Left lung (tissue), 10 donors: Measurements from ENCODE around the gene ACAP1. TPM values are rescaled to one million over a fixed set of nuclear protein-coding genes. Genes with fewer than 3 reads are reported as not detected.

Source experiments
- ATAC-seq: fragments of 200-7000 bp; cut with Tn5 transposase; one replicate; pipeline ENCODE4 v1.9.1; 2020; ENCODE audit warnings: moderate library complexity
- DNase-seq, 4 donors: peaks; one replicate each; pipeline ENCODE4 v3.0.0-alpha.2; 2013 to 2020
- H3K27ac ChIP-seq, 2 donors: fragments of 200-600 bp; sonication (generic) in 1 of 2; one replicate each; pipeline versions ENCODE4 v1.5.0 to v1.8.0; 2020 to 2021
- H3K27me3 ChIP-seq, 2 donors: fragments of 200-600 bp; sonication (generic) in 1 of 2; one replicate each; pipeline versions ENCODE4 v1.5.0 to v1.8.0; 2020 to 2021
- H3K36me3 ChIP-seq, 2 donors: fragments of 200-600 bp; sonication (generic) in 1 of 2; one replicate each; pipeline versions ENCODE4 v1.5.0 to v1.8.0; 2020 to 2021
- H3K4me1 ChIP-seq, 2 donors: fragments of 200-600 bp; one replicate each; pipeline ENCODE4 v1.8.0; 2021
- H3K4me3 ChIP-seq, 2 donors: fragments of 200-600 bp; sonication (generic) in 1 of 2; one replicate each; pipeline versions ENCODE4 v1.5.0 to v1.8.0; 2020 to 2021; ENCODE audit warnings: mild to moderate bottlenecking in 1 of 2
- H3K9me3 ChIP-seq, 2 donors: fragments of 200-600 bp; sonication (generic) in 1 of 2; one replicate each; pipeline versions ENCODE4 v1.5.0 to v1.8.0; 2020 to 2021
- CTCF ChIP-seq, 2 donors: fragments of 200-600 bp; sonication (generic) in 1 of 2; IDR thresholded peaks; one replicate each; pipeline versions ENCODE4 v1.5.0 to v1.8.0; 2021; ENCODE audit warnings: antibody characterized with exemption in 2 of 2
- intact Hi-C, 2 donors: fragments of 100-400 bp; cut with DNase I; formaldehyde crosslinking; loops; one replicate each; pipeline versions ENCODE4 v1.11.2 to v1.14.2; 2022
- polyA plus RNA-seq, 6 donors: library from polyadenylated mRNA; unstranded; fragments of 120-200 nt; gene quantifications; one replicate each; pipeline ENCODE4 v1.2.1, GENCODE V29; 2013; ENCODE audit not compliant: insufficient read length in 6 of 6
- total RNA-seq, 2 donors: library from RNA; stranded (reverse); fragmentation: NEBNext Ultra II Directional; extraction: Animal tissue kit (Norgen Biotek cat#: 25700); gene quantifications; one replicate each; pipeline ENCODE4 v1.2.1, GENCODE V29; 2021
- donor health status: DM: no; HTN: yes; CAD: no.
- donor health status: DM: no; HTN: no; CAD: no.

ACAP1 gene
- total and polyA plus RNA-seq, 8 donors: 6.7 to 51.4 (median 9.2) TPM

GRCh38 chr17:7394452-7395191, 58.3 kb downstream of the ACAP1 start, which contains the start of gene PLSCR3:
Gene PLSCR3 (minus strand): TSS chr17:7394525. CDS start chr17:7394110, 415 bp downstream.
- peak; percentile 85 to 98 (median 90) for DNase-seq
- intact Hi-C loops: no loop called here
- H3K27me3 ChIP-seq: no peaks in the 10 kb centered on the region
- H3K36me3 ChIP-seq: peaks cover 0 to 23% of the 10 kb centered on the region in 2 donors
- peaks cover 0 to 21% of the 10 kb centered on the region in 2 donors for H3K4me1 ChIP-seq
- peak in 1 of 2 donors; percentile 34 for TF ChIP-seq CTCF (IDR thresholded peaks at IDR 0.05)
- H3K4me3 ChIP-seq: peak within 1 kb of the TSS; percentile 69 to 96
- H3K9me3 ChIP-seq: no peaks in the 10 kb centered on the region
- peak within 1 kb of the TSS; percentile 92 to 93 for H3K27ac ChIP-seq
- peak; percentile 97 for ATAC-seq

- intact Hi-C loops: no loop called here
- Histone ChIP-seq H3K4me1 (peaks cover 0 to 18% of the 10 kb centered on the region in 2 donors), H3K27ac (no peak overlapping the region), H3K36me3 (peaks cover 0 to 8% of the 10 kb centered on the region in 2 donors), H3K9me3 (no peaks in the 10 kb centered on the region), H3K4me3 (no peak overlapping the region), H3K27me3 (no peaks in the 10 kb centered on the region)
- ATAC-seq: no peak
- peak in 1 of 4 donors; percentile 3 for DNase-seq
- TF ChIP-seq CTCF (IDR thresholded peaks at IDR 0.05): no peak
Measured at GRCh38 chr17:7396147-7396546, 59.8 kb downstream of the ACAP1 start.

GRCh38 chr17:7398612-7399011, 62.3 kb downstream of the ACAP1 start:
- ATAC-seq: no peak
- intact Hi-C loops: no loop called here
- no peak overlapping the region for H3K4me3 ChIP-seq
- no peaks in the 10 kb centered on the region for H3K27me3 ChIP-seq
- H3K4me1 ChIP-seq: peaks cover 7 to 27% of the 10 kb centered on the region in 2 donors
- H3K36me3 ChIP-seq: no peaks in the 10 kb centered on the region
- DNase-seq: no peak
- no peaks in the 10 kb centered on the region for H3K9me3 ChIP-seq
- no peak for TF ChIP-seq CTCF (IDR thresholded peaks at IDR 0.05)
- no peak overlapping the region for H3K27ac ChIP-seq

Other genes starting within 250 kb of the ACAP1 start
Only the 30 nearest of the 35 such genes appear.
- 1 to 10 TPM; 2.4 to 7.7 TPM for gene ASGR1, start 157.2 kb upstream of the ACAP1 start, total RNA-seq
- 10 to 100 TPM in 4 of 6 donors, 1 to 10 TPM in 2; 8.7 to 13.0 (median 11.0) TPM for gene ASGR1, start 157.2 kb upstream of the ACAP1 start, polyA plus RNA-seq
- 10 to 100 TPM; 25.9 to 33.8 TPM for gene DLG4, start 116.7 kb upstream of the ACAP1 start, total RNA-seq
- 10 to 100 TPM; 35.6 to 60.0 (median 47.6) TPM for gene DLG4, start 116.7 kb upstream of the ACAP1 start, polyA plus RNA-seq
- gene ACADVL, start 116.6 kb upstream of the ACAP1 start, total RNA-seq: 100 to 1,000 TPM; 610 to 654 TPM
- gene ACADVL, start 116.6 kb upstream of the ACAP1 start, polyA plus RNA-seq: 100 to 1,000 TPM; 285 to 403 (median 362) TPM
- 10 to 100 TPM; 36.9 to 46.3 TPM for gene DVL2, start 102.0 kb upstream of the ACAP1 start, total RNA-seq
- 10 to 100 TPM; 51.7 to 59.7 (median 54.6) TPM for gene DVL2, start 102.0 kb upstream of the ACAP1 start, polyA plus RNA-seq
- gene PHF23, start 97.1 kb upstream of the ACAP1 start, total RNA-seq: 10 to 100 TPM; 31.1 to 45.4 TPM
- 10 to 100 TPM; 32.8 to 51.2 (median 46.1) TPM for gene PHF23, start 97.1 kb upstream of the ACAP1 start, polyA plus RNA-seq
- 100 to 1,000 TPM; 545 to 559 TPM for gene GABARAP, start 94.1 kb upstream of the ACAP1 start, total RNA-seq
- 100 to 1,000 TPM; 442 to 526 (median 470) TPM for gene GABARAP, start 94.1 kb upstream of the ACAP1 start, polyA plus RNA-seq
- 100 to 1,000 TPM; 134 to 171 TPM for gene CTDNEP1, start 84.8 kb upstream of the ACAP1 start, total RNA-seq
- gene CTDNEP1, start 84.8 kb upstream of the ACAP1 start, polyA plus RNA-seq: 100 to 1,000 TPM; 133 to 154 (median 146) TPM
- gene ELP5, start 84.3 kb upstream of the ACAP1 start, total RNA-seq: 10 to 100 TPM; 26.5 to 46.6 TPM
- 10 to 100 TPM; 36.6 to 49.7 (median 42.9) TPM for gene ELP5, start 84.3 kb upstream of the ACAP1 start, polyA plus RNA-seq
- 100 to 1,000 TPM; 187 to 197 TPM for gene CLDN7, start 74.1 kb upstream of the ACAP1 start, total RNA-seq
- gene CLDN7, start 74.1 kb upstream of the ACAP1 start, polyA plus RNA-seq: 10 to 100 TPM; 26.0 to 37.0 (median 34.8) TPM
- gene SLC2A4, start 54.8 kb upstream of the ACAP1 start, total RNA-seq: under 1 TPM; 0.60 to 0.85 TPM
- 1 to 10 TPM in 4 of 6 donors, under 1 TPM in 2; 0.93 to 1.5 (median 1.3) TPM for gene SLC2A4, start 54.8 kb upstream of the ACAP1 start, polyA plus RNA-seq
- gene YBX2, start 41.9 kb upstream of the ACAP1 start, total RNA-seq: under 1 TPM; 0.37 to 0.67 TPM
- gene YBX2, start 41.9 kb upstream of the ACAP1 start, polyA plus RNA-seq: 1 to 10 TPM; 1.3 to 2.5 (median 1.6) TPM
- gene EIF5A, start 28.9 kb upstream of the ACAP1 start, total RNA-seq: 100 to 1,000 TPM; 307 to 622 TPM
- gene EIF5A, start 28.9 kb upstream of the ACAP1 start, polyA plus RNA-seq: 100 to 1,000 TPM; 213 to 323 (median 262) TPM
- 10 to 100 TPM; 48.2 to 54.9 TPM for gene GPS2, start 21.2 kb upstream of the ACAP1 start, total RNA-seq
- 100 to 1,000 TPM in 1 of 6 donors, 10 to 100 TPM in 5; 73.0 to 102 (median 81.9) TPM for gene GPS2, start 21.2 kb upstream of the ACAP1 start, polyA plus RNA-seq
- gene NEURL4, start 7.2 kb upstream of the ACAP1 start, total RNA-seq: 10 to 100 TPM; 27.8 to 35.2 TPM
- gene NEURL4, start 7.2 kb upstream of the ACAP1 start, polyA plus RNA-seq: 10 to 100 TPM; 22.2 to 36.8 (median 27.9) TPM
- gene KCTD11, start 15.6 kb downstream of the ACAP1 start, total RNA-seq: 10 to 100 TPM; 10.3 to 10.7 TPM
- 10 to 100 TPM in 3 of 6 donors, 1 to 10 TPM in 3; 8.3 to 13.1 (median 9.9) TPM for gene KCTD11, start 15.6 kb downstream of the ACAP1 start, polyA plus RNA-seq
- gene TMEM95, start 18.6 kb downstream of the ACAP1 start, total RNA-seq: not detected
- gene TMEM95, start 18.6 kb downstream of the ACAP1 start, polyA plus RNA-seq: not detected
- 1 to 10 TPM; 6.1 to 6.4 TPM for gene TNK1, start 44.6 kb downstream of the ACAP1 start, total RNA-seq
- 1 to 10 TPM; 5.3 to 8.7 (median 6.4) TPM for gene TNK1, start 44.6 kb downstream of the ACAP1 start, polyA plus RNA-seq
- gene PLSCR3, start 58.0 kb downstream of the ACAP1 start, total RNA-seq: 10 to 100 TPM; 42.0 to 42.7 TPM
- 10 to 100 TPM; 46.0 to 62.5 (median 57.7) TPM for gene PLSCR3, start 58.0 kb downstream of the ACAP1 start, polyA plus RNA-seq
- 10 to 100 TPM; 50.7 to 56.0 TPM for gene TMEM256, start 67.6 kb downstream of the ACAP1 start, total RNA-seq
- 10 to 100 TPM; 70.7 to 75.7 (median 72.5) TPM for gene TMEM256, start 67.6 kb downstream of the ACAP1 start, polyA plus RNA-seq
- gene NLGN2, start 71.3 kb downstream of the ACAP1 start, total RNA-seq: 10 to 100 TPM; 14.8 to 20.1 TPM
- 10 to 100 TPM; 25.3 to 34.4 (median 30.1) TPM for gene NLGN2, start 71.3 kb downstream of the ACAP1 start, polyA plus RNA-seq
- not detected for gene SPEM1, start 83.8 kb downstream of the ACAP1 start, total RNA-seq
- gene SPEM1, start 83.8 kb downstream of the ACAP1 start, polyA plus RNA-seq: not detected
- gene SPEM2, start 89.1 kb downstream of the ACAP1 start, total RNA-seq: not detected
- not detected for gene SPEM2, start 89.1 kb downstream of the ACAP1 start, polyA plus RNA-seq
- gene SPEM3, start 92.3 kb downstream of the ACAP1 start, total RNA-seq: not detected
- not detected for gene SPEM3, start 92.3 kb downstream of the ACAP1 start, polyA plus RNA-seq
- gene TMEM102, start 98.9 kb downstream of the ACAP1 start, total RNA-seq: 1 to 10 TPM; 7.2 to 9.6 TPM
- 1 to 10 TPM; 2.1 to 3.3 (median 2.6) TPM for gene TMEM102, start 98.9 kb downstream of the ACAP1 start, polyA plus RNA-seq
- 1 to 10 TPM in 1 of 2 donors, under 1 TPM in 1; 0.97 to 1.7 TPM for gene FGF11, start 103.0 kb downstream of the ACAP1 start, total RNA-seq
- 1 to 10 TPM; 1.7 to 2.8 (median 2.3) TPM for gene FGF11, start 103.0 kb downstream of the ACAP1 start, polyA plus RNA-seq
- 10 to 100 TPM; 10.6 to 12.1 TPM for gene CHRNB1, start 108.5 kb downstream of the ACAP1 start, total RNA-seq
- gene CHRNB1, start 108.5 kb downstream of the ACAP1 start, polyA plus RNA-seq: 10 to 100 TPM in 2 of 6 donors, 1 to 10 TPM in 4; 7.0 to 10.3 (median 9.6) TPM
- gene ZBTB4, start 143.1 kb downstream of the ACAP1 start, total RNA-seq: 10 to 100 TPM; 46.2 to 63.2 TPM
- gene ZBTB4, start 143.1 kb downstream of the ACAP1 start, polyA plus RNA-seq: 10 to 100 TPM; 39.7 to 49.7 (median 42.8) TPM
- gene SLC35G6, start 144.9 kb downstream of the ACAP1 start, total RNA-seq: not detected
- gene SLC35G6, start 144.9 kb downstream of the ACAP1 start, polyA plus RNA-seq: under 1 TPM; 0.17 to 0.35 (median 0.35) TPM
- gene POLR2A, start 147.8 kb downstream of the ACAP1 start, total RNA-seq: 100 to 1,000 TPM in 1 of 2 donors, 10 to 100 TPM in 1; 90.8 to 116 TPM
- gene POLR2A, start 147.8 kb downstream of the ACAP1 start, polyA plus RNA-seq: 100 to 1,000 TPM in 4 of 6 donors, 10 to 100 TPM in 2; 97.2 to 118 (median 109) TPM
- 10 to 100 TPM; 48.5 to 50.5 TPM for gene TNFSF12, start 212.5 kb downstream of the ACAP1 start, total RNA-seq
- gene TNFSF12, start 212.5 kb downstream of the ACAP1 start, polyA plus RNA-seq: 10 to 100 TPM; 23.6 to 30.7 (median 28.4) TPM